Cardiac fibroblast (primary cell): ENCODE data around the gene NDUFAF8.

Experiments used
- DNase-seq, 2 donors: peaks; one replicate each; pipeline versions ENCODE4 v3.0.0 to v3.0.0-alpha.2; 2010; ENCODE audit warnings: low read depth in 2 of 2
- H3K4me3 ChIP-seq, 2 donors: replicated peaks in 1 of 2; 1 replicate in 1 of 2; 2 replicates in 1 of 2; pipeline ENCODE4 v1.5.1; 2011; ENCODE audit warnings: low read depth in 2 of 2, low read length in 2 of 2, mild to moderate bottlenecking in 2 of 2, moderate library complexity in 1 of 2
- TF ChIP-seq, protein P1 (sequence below): IDR thresholded peaks from one replicate; pipeline ENCODE4 v1.5.1; 2011; ENCODE audit warnings: low read depth, mild to moderate bottlenecking, low read length, inconsistent platforms

Gene NDUFAF8

GRCh38 chr17:81202318-81202717 is 36.8 kb upstream of the NDUFAF8 start:
- no peak overlapping the region for H3K4me3 ChIP-seq
- TF ChIP-seq, protein P1, sequence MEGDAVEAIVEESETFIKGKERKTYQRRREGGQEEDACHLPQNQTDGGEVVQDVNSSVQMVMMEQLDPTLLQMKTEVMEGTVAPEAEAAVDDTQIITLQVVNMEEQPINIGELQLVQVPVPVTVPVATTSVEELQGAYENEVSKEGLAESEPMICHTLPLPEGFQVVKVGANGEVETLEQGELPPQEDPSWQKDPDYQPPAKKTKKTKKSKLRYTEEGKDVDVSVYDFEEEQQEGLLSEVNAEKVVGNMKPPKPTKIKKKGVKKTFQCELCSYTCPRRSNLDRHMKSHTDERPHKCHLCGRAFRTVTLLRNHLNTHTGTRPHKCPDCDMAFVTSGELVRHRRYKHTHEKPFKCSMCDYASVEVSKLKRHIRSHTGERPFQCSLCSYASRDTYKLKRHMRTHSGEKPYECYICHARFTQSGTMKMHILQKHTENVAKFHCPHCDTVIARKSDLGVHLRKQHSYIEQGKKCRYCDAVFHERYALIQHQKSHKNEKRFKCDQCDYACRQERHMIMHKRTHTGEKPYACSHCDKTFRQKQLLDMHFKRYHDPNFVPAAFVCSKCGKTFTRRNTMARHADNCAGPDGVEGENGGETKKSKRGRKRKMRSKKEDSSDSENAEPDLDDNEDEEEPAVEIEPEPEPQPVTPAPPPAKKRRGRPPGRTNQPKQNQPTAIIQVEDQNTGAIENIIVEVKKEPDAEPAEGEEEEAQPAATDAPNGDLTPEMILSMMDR, result no peak
- DNase-seq, result no peak

- no peak overlapping the region for H3K4me3 ChIP-seq
- TF ChIP-seq, protein P1, result no peak
- no peak for DNase-seq
These were observed 36.0 kb upstream of the NDUFAF8 start for GRCh38 chr17:81203136-81203535.

- TF ChIP-seq, protein P1, result no peak
- no peak for DNase-seq
- H3K4me3 ChIP-seq, result no peak overlapping the region
These were observed 34.5 kb upstream of the NDUFAF8 start for GRCh38 chr17:81204578-81204977.

- DNase-seq, result no peak
- H3K4me3 ChIP-seq, result no peak overlapping the region
- TF ChIP-seq, protein P1, result no peak
These were observed 33.0 kb upstream of the NDUFAF8 start for GRCh38 chr17:81206166-81206565.

DNA sequence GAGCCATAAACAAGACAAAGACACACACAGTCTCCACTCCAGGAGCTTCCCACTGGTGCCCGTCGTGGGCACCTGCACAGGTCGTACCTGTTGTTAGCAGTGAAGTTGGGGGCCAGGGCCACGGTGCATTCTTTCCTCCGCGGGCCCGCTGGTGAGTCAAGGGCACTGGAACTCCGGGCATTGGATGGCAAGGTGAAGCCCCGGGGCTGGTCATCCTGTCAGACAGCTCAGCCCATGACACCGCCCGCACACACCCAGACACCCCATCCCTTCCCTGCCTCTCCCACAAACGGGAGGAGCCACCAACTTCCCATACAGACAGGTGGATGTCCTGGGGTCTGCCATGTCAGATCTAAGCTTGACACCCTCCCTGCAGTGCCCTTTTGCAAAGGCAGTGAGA is 32.5 kb upstream of the NDUFAF8 start:
- DNase-seq, result no peak
- TF ChIP-seq, protein P1, result no peak
- H3K4me3 ChIP-seq, result no peak overlapping the region

DNA sequence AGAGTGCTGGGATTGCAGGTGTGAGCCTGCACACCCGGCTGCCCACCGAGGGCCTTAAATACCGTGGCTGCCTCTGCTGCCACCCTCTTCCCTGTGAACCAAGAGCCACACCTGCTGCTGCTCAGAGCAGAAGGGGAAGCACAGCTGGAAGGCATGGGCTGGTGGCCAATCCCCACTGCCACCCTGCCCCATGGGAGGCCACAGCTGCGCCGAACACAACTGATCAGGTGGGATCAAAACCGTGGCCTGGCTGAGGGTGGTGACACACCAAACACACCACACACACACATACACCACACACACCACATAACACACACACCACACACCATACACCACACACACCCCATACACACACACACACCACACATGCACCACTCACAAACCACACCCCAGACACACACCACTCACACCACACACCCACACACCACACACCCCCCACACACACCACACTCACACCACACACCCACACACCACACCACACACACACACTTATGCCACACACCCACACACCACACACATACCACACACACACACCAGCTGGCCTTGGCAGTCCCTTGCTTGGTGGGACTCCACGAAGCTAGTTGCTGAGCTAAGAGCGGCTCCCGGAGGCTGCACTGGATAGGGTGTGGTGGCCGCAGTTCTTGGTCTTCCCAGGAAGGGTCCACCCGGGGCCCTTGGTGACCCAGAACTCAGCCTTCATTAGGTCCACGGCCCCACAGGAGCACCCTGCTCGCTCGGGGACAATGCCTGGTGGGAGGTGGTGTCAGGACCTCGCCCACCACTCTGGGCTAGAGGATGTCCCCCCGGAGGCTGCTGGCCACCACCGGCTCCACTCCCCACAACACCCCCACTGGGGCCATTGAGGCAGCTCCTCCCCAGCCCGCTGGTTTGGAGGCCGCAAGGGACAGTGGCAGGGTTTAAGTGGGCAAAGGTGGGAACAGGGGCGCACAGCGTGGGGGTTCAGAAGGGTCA is 31.2 kb upstream of the NDUFAF8 start:
- TF ChIP-seq, protein P1, result no peak
- no peak for DNase-seq
- H3K4me3 ChIP-seq, result no peak overlapping the region

- TF ChIP-seq, protein P1, result no peak
- no peak overlapping the region for H3K4me3 ChIP-seq
- DNase-seq, result no peak
These were observed 30.5 kb upstream of the NDUFAF8 start for GRCh38 chr17:81208651-81209050.
